Keratinocyte (primary cell): ENCODE measurements around the gene CHSY1. TPM values are rescaled to one million over a fixed set of nuclear protein-coding genes. Genes with fewer than 3 reads are reported as not detected.

ENCODE experiments used
- DNase-seq: peaks from one replicate; pipeline ENCODE4 v3.0.0-alpha.2; 2011; ENCODE audit warnings: low read depth, missing footprints, low spot score
- FAIRE-seq: peaks from 2 replicates; lab custom pipeline; 2011; peaks lifted over from hg19 to GRCh38; lab: Jason Lieb, UNC
- H2AFZ ChIP-seq: 2 replicates; pipeline ENCODE4 v1.6.0; 2012; ENCODE audit warnings: low read length, control low read depth, inconsistent platforms; ENCODE audit not compliant: control insufficient read depth
- H3K27ac ChIP-seq: 2 replicates; pipeline ENCODE4 v1.5.1; 2011; ENCODE audit warnings: low read length; ENCODE audit not compliant: control insufficient read depth, insufficient read depth
- H3K27me3 ChIP-seq: 3 replicates; pipeline ENCODE4 v1.6.0; 2011; ENCODE audit warnings: low read length; ENCODE audit not compliant: control insufficient read depth, insufficient read depth; ENCODE audit errors: extremely low read depth
- H3K36me3 ChIP-seq, 2 experiments: 2 replicates in 1 of 2; 3 replicates in 1 of 2; pipeline ENCODE4 v1.5.1; 2011; ENCODE audit warnings: low read length in 2 of 2, mild to moderate bottlenecking in 1 of 2; ENCODE audit not compliant: control insufficient read depth in 2 of 2, insufficient read depth in 2 of 2; ENCODE audit errors: extremely low read depth in 1 of 2
- H3K4me1 ChIP-seq: 3 replicates; pipeline ENCODE4 v1.5.1; 2011; ENCODE audit warnings: low read length; ENCODE audit not compliant: control insufficient read depth, insufficient read depth; ENCODE audit errors: extremely low read depth
- H3K4me2 ChIP-seq: 3 replicates; pipeline ENCODE4 v1.6.0; 2011; ENCODE audit warnings: low read depth, low read length; ENCODE audit not compliant: control insufficient read depth, insufficient read depth; ENCODE audit errors: extremely low read depth
- H3K4me3 ChIP-seq, 3 experiments: fragments of 200-600 bp in 1 of 3; sonication (generic) in 1 of 3; 2 replicates in 2 of 3; 3 replicates in 1 of 3; pipeline ENCODE4 v1.5.1; 2011 to 2016; ENCODE audit warnings: low read length in 3 of 3, mild to moderate bottlenecking in 3 of 3, control low read depth in 2 of 3, inconsistent platforms in 1 of 3, low read depth in 1 of 3, mixed read lengths in 1 of 3, mixed run types in 1 of 3, moderate library complexity in 1 of 3; ENCODE audit not compliant: control insufficient read depth in 2 of 3, insufficient read depth in 2 of 3; ENCODE audit errors: extremely low read depth in 1 of 3
- H3K79me2 ChIP-seq: 2 replicates; pipeline ENCODE4 v1.6.0; 2012; ENCODE audit warnings: low read length; ENCODE audit not compliant: control insufficient read depth, insufficient read depth
- H3K9ac ChIP-seq: 3 replicates; pipeline ENCODE4 v1.6.0; 2011; ENCODE audit warnings: low read length; ENCODE audit not compliant: control insufficient read depth, insufficient read depth; ENCODE audit errors: extremely low read depth
- H3K9me1 ChIP-seq: 3 replicates; pipeline ENCODE4 v1.6.0; 2011; ENCODE audit warnings: low read length; ENCODE audit not compliant: control insufficient read depth, insufficient read depth; ENCODE audit errors: extremely low read depth
- H3K9me3 ChIP-seq: 2 replicates; pipeline ENCODE4 v1.5.1; 2012; ENCODE audit warnings: low read depth, low read length; ENCODE audit not compliant: control insufficient read depth
- H4K20me1 ChIP-seq: 3 replicates; pipeline ENCODE4 v1.6.0; 2011; ENCODE audit warnings: low read length; ENCODE audit not compliant: control insufficient read depth, insufficient read depth; ENCODE audit errors: extremely low read depth
- EZH2 ChIP-seq: IDR thresholded peaks from one replicate; pipeline ENCODE4 v1.6.1; 2012; ENCODE audit warnings: inconsistent platforms, mild to moderate bottlenecking, low read length, moderate library complexity
- dilution Hi-C: fragments of 300-500 bp; cut with MboI; formaldehyde crosslinking; loops from one replicate; pipeline ENCODE4 v1.7.0; 2020; ENCODE audit warnings: low sequenced_read_pairs; ENCODE audit not compliant: extremely low pct_ligation_motif_present
- polyA plus RNA-seq, 5 experiments: library from polyadenylated mRNA; depleted of rRNA in 3 of 5; stranded (reverse) in 3 of 5; stranded (forward) in 1 of 5; unstranded in 1 of 5; fragments of >200 nt; gene quantifications; 1 replicate in 1 of 5; 2 replicates in 3 of 5; 3 replicates in 1 of 5; pipeline versions ENCODE4 v1.2.1 to v1.2.3, GENCODE V29; 2011 to 2012; ENCODE audit warnings: missing spikeins in 2 of 5, low read depth in 1 of 5, low replicate concordance in 1 of 5
- TF ChIP-seq, protein P1 (sequence below), 3 experiments: IDR thresholded peaks in 1 of 3; conservative IDR thresholded peaks in 1 of 3; optimal IDR thresholded peaks in 1 of 3; 2 replicates in 2 of 3; 3 replicates in 1 of 3; pipeline versions ENCODE3 to v1.5.1; 2011; ENCODE audit warnings: low read length in 3 of 3, mild to moderate bottlenecking in 3 of 3, moderate library complexity in 2 of 3, control low read depth in 1 of 3, inconsistent platforms in 1 of 3; ENCODE audit not compliant: insufficient read depth in 2 of 3; ENCODE audit errors: extremely low read depth in 1 of 3

Gene CHSY1
- polyA plus RNA-seq, 1 donor (not counting 4 experiments of a cell fraction or from before 2014, with no cell fraction given): 27.0 TPM

DNA sequence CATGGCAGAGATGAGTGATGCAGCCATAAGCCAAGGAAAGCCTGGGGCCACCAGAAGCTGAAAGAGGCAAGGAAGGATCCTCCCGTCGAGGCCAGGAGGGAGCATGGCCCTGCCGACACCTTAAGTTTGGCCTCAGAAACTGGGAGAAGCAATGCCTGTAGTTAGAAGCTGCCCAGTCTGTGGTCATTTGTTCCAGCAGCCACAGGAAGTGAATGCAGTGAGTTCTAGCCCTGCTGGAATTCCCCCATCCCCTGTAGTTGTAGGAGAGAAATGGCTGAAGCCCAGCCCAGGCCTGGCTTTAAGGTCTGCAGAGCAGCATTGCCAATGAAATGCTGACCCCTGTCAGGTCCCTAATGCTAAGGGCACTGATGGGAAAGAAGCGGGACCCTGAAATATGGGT is 12.2 kb upstream of the CHSY1 start:
- Histone ChIP-seq H3K79me2 (no peaks in the 10 kb centered on the region), H4K20me1 (peaks cover 3% of the 10 kb centered on the region), H3K9me3 (no peaks in the 10 kb centered on the region), H3K9ac (no peak overlapping the region), H3K36me3 (peaks cover 0 to 3% of the 10 kb centered on the region in 2 experiments), H3K27ac (no peak overlapping the region), H3K27me3 (no peaks in the 10 kb centered on the region), H2AFZ (no peak overlapping the region), H3K4me3 (no peak overlapping the region), H3K4me1 (no peaks in the 10 kb centered on the region), H3K9me1 (no peaks in the 10 kb centered on the region), H3K4me2 (no peak overlapping the region)
- FAIRE-seq: no peak
- dilution Hi-C loops: no loop called here
- no peak for DNase-seq
- TF ChIP-seq, protein P1, sequence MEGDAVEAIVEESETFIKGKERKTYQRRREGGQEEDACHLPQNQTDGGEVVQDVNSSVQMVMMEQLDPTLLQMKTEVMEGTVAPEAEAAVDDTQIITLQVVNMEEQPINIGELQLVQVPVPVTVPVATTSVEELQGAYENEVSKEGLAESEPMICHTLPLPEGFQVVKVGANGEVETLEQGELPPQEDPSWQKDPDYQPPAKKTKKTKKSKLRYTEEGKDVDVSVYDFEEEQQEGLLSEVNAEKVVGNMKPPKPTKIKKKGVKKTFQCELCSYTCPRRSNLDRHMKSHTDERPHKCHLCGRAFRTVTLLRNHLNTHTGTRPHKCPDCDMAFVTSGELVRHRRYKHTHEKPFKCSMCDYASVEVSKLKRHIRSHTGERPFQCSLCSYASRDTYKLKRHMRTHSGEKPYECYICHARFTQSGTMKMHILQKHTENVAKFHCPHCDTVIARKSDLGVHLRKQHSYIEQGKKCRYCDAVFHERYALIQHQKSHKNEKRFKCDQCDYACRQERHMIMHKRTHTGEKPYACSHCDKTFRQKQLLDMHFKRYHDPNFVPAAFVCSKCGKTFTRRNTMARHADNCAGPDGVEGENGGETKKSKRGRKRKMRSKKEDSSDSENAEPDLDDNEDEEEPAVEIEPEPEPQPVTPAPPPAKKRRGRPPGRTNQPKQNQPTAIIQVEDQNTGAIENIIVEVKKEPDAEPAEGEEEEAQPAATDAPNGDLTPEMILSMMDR (optimal IDR thresholded peaks at IDR 0.05 in 1 of 3, IDR thresholded peaks at IDR 0.05 in 1 of 3, conservative IDR thresholded peaks at IDR 0.05 in 1 of 3; ENCODE audit: extremely low read depth in 1 of 3, insufficient read depth in 2 of 3, low read length in 3 of 3): no peak
- TF ChIP-seq EZH2: no peak

DNA sequence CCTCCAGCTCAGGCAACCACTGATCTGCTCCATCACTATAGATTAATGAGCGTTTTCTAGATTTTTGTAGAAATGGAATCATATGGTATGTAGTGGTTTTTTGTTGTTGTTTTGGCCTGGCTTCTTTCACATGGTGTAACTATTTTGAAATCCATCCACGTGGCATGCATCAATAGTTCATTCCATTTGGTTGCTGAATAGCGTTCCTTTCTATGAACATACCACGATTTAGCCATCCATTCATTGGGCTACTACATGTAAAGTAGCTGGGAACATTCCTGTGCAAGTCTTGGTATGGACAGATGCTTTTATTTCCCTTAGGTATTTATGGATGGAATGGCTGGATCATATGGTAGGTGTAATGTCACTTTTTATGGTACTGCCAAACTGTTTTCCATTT is 10.7 kb upstream of the CHSY1 start:
- no peak for TF ChIP-seq EZH2
- TF ChIP-seq, protein P1 (optimal IDR thresholded peaks at IDR 0.05 in 1 of 3, IDR thresholded peaks at IDR 0.05 in 1 of 3, conservative IDR thresholded peaks at IDR 0.05 in 1 of 3; ENCODE audit: extremely low read depth in 1 of 3, insufficient read depth in 2 of 3, low read length in 3 of 3): no peak
- dilution Hi-C loops: no loop called here
- no peak overlapping the region for H3K27ac ChIP-seq
- no peaks in the 10 kb centered on the region for H4K20me1 ChIP-seq
- H3K9me1 ChIP-seq: no peaks in the 10 kb centered on the region
- no peak overlapping the region for H3K4me2 ChIP-seq
- H3K79me2 ChIP-seq: no peaks in the 10 kb centered on the region
- FAIRE-seq (no peak), DNase-seq (no peak)
- H3K9ac ChIP-seq: no peak overlapping the region
- no peaks in the 10 kb centered on the region for H3K4me1 ChIP-seq
- no peaks in the 10 kb centered on the region for H3K27me3 ChIP-seq
- H3K9me3 ChIP-seq: no peaks in the 10 kb centered on the region
- no peak overlapping the region for H3K4me3 ChIP-seq
- H2AFZ ChIP-seq: no peak overlapping the region
- no peaks in the 10 kb centered on the region for H3K36me3 ChIP-seq
